Endodermal cell (in vitro differentiated cells): Measurements from ENCODE around the gene SPATA17. TPM values are rescaled to one million over a fixed set of nuclear protein-coding genes. Genes with fewer than 3 reads are reported as not detected.

Experiments
- DNase-seq: peaks from one replicate; pipeline ENCODE4 v3.0.0-alpha.2; 2017
- H3K27ac ChIP-seq: 2 replicates; pipeline ENCODE4 v1.5.1; 2013; ENCODE audit warnings: mild to moderate bottlenecking, low read depth, low read length, moderate library complexity
- H3K27me3 ChIP-seq: 2 replicates; pipeline ENCODE4 v1.6.1; 2013; ENCODE audit warnings: mild to moderate bottlenecking, low read length, moderate library complexity; ENCODE audit not compliant: insufficient read depth, control insufficient read depth, poor library complexity, severe bottlenecking
- H3K36me3 ChIP-seq: 2 replicates; pipeline ENCODE4 v1.7.0; 2013; ENCODE audit warnings: mild to moderate bottlenecking, low read length, moderate library complexity; ENCODE audit not compliant: control insufficient read depth, insufficient read depth
- H3K4me1 ChIP-seq: one replicate; pipeline ENCODE4 v1.7.0; 2013; ENCODE audit warnings: low read length; ENCODE audit not compliant: control insufficient read depth, insufficient read depth
- H3K4me3 ChIP-seq: 2 replicates; pipeline ENCODE4 v1.5.1; 2013; ENCODE audit warnings: mild to moderate bottlenecking, low read length, moderate library complexity
- H3K9ac ChIP-seq: 2 replicates; pipeline ENCODE4 v1.6.1; 2013; ENCODE audit warnings: mild to moderate bottlenecking, low read length, moderate library complexity; ENCODE audit not compliant: poor library complexity, severe bottlenecking; ENCODE audit errors: extremely low read depth
- H3K9me3 ChIP-seq: 2 replicates; pipeline ENCODE4 v1.6.1; 2013; ENCODE audit warnings: mild to moderate bottlenecking, low read length, moderate library complexity; ENCODE audit not compliant: control insufficient read depth
- H3K27ac Mint-ChIP-seq: 2 replicates; pipeline ENCODE4 v1.8.0; 2020; ENCODE audit warnings: mixed read lengths
- H3K27me3 Mint-ChIP-seq: 2 replicates; pipeline ENCODE4 v1.8.0; 2021; ENCODE audit warnings: mild to moderate bottlenecking, mixed read lengths; ENCODE audit not compliant: insufficient read depth
- H3K36me3 Mint-ChIP-seq: 2 replicates; pipeline ENCODE4 v1.8.0; 2020; ENCODE audit warnings: low read depth, mixed read lengths
- H3K4me1 Mint-ChIP-seq: 2 replicates; pipeline ENCODE4 v1.8.0; 2020; ENCODE audit warnings: mixed read lengths
- H3K4me3 Mint-ChIP-seq: 2 replicates; pipeline ENCODE4 v1.8.0; 2020; ENCODE audit warnings: mild to moderate bottlenecking, moderate library complexity, mixed read lengths
- H3K9me3 Mint-ChIP-seq: 2 replicates; pipeline ENCODE4 v1.8.0; 2020; ENCODE audit warnings: mild to moderate bottlenecking, mixed read lengths
- WGBS, 2 experiments: methylation state at CpG; one replicate each; pipeline versions ENCODE4 v1.1.5 to v1.1.7; 2013; ENCODE audit warnings: missing lambda C conversion rate in 2 of 2, mixed read lengths in 1 of 2; ENCODE audit not compliant: insufficient coverage in 1 of 2, insufficient read length in 1 of 2; 5-methylcytosine and 5-hydroxymethylcytosine counted together
- total RNA-seq, 2 donors: library from RNA; stranded (reverse); fragmentation: NEBNext Ultra II Directional in 1 of 2; extraction: Animal tissue kit (Norgen Biotek cat#: 25700) in 1 of 2; gene quantifications; 2 replicates in 1 of 2; 3 replicates in 1 of 2; pipeline ENCODE4 v1.2.1, GENCODE V29; 2021
- TF ChIP-seq, protein P1 (sequence below): fragments of 200-600 bp; sonication (generic); conservative IDR thresholded peaks from 2 replicates; pipeline ENCODE4 v1.5.0; 2021; ENCODE audit warnings: antibody characterized with exemption, mild to moderate bottlenecking

The SPATA17 gene
- total RNA-seq, 2 donors from 2014 or later: 0.93 to 1.6 TPM

DNA sequence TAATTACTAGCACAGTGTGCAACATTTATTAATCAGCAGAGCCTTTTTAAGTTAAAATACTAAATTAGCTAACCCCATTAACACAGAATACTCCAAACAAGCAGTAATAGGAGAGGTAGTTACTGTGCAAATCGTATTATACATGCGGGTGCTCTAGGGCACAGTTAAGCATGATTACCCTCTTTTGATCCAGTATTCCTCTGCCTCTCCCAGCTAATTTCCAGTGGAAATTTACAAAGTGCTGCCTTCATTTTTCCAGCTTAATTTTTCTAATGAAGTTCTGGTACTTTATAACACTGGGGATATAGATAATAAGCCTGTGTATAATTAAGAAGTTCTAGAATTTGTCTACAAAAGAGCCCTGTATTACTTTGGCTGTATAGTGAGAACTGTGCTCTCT, 159.9 kb downstream of the SPATA17 start:
- Histone ChIP-seq H3K27ac (no peak overlapping the region), H3K27me3 (no peaks in the 10 kb centered on the region), H3K9ac (no peak overlapping the region), H3K9me3 (no peaks in the 10 kb centered on the region), H3K4me3 (no peak overlapping the region), H3K4me1 (no peaks in the 10 kb centered on the region), H3K36me3 (no peaks in the 10 kb centered on the region)
- Mint-ChIP-seq H3K9me3 (peaks cover 3% of the 10 kb centered on the region), H3K36me3 (no peaks in the 10 kb centered on the region), H3K27me3 (no peaks in the 10 kb centered on the region), H3K27ac (no peak overlapping the region), H3K4me3 (no peak overlapping the region), H3K4me1 (no peaks in the 10 kb centered on the region)
- TF ChIP-seq, protein P1, sequence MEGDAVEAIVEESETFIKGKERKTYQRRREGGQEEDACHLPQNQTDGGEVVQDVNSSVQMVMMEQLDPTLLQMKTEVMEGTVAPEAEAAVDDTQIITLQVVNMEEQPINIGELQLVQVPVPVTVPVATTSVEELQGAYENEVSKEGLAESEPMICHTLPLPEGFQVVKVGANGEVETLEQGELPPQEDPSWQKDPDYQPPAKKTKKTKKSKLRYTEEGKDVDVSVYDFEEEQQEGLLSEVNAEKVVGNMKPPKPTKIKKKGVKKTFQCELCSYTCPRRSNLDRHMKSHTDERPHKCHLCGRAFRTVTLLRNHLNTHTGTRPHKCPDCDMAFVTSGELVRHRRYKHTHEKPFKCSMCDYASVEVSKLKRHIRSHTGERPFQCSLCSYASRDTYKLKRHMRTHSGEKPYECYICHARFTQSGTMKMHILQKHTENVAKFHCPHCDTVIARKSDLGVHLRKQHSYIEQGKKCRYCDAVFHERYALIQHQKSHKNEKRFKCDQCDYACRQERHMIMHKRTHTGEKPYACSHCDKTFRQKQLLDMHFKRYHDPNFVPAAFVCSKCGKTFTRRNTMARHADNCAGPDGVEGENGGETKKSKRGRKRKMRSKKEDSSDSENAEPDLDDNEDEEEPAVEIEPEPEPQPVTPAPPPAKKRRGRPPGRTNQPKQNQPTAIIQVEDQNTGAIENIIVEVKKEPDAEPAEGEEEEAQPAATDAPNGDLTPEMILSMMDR: no peak
- 90 to 96% methylated on average over 2 of the region's 2 CpGs for WGBS, 2 experiments
- DNase-seq: no peak

DNA sequence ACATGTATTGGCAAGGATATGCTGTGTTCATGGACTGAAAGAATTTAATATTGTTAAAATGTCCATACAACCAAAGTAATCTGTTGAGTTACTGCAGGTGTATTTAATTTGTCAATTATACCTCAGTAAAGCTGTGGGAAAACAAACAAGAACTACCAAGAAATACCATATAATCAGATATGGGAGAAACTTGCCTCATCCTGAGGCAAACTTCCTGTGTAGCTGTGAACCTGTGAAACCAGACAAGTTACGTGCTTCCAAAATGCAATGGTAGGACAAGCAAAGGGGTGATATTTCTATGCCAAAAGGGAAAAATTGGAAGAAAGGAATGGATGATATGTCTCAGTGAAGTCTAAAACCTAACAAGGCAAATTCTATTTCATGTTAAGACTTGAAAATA, 174.6 kb downstream of the SPATA17 start:
- DNase-seq: no peak
- H3K36me3 Mint-ChIP-seq: no peaks in the 10 kb centered on the region
- Histone ChIP-seq H3K27me3 (no peaks in the 10 kb centered on the region), H3K4me1 (no peaks in the 10 kb centered on the region), H3K27ac (no peak overlapping the region), H3K36me3 (no peaks in the 10 kb centered on the region), H3K9me3 (no peaks in the 10 kb centered on the region), H3K9ac (no peak overlapping the region), H3K4me3 (no peak overlapping the region)
- H3K9me3 Mint-ChIP-seq: no peaks in the 10 kb centered on the region
- WGBS, 2 experiments: 80 to 83% methylated on average over 1 of the region's 1 CpG
- no peak overlapping the region for H3K27ac Mint-ChIP-seq
- TF ChIP-seq, protein P1: no peak
- no peak overlapping the region for H3K4me3 Mint-ChIP-seq
- no peaks in the 10 kb centered on the region for H3K27me3 Mint-ChIP-seq
- no peaks in the 10 kb centered on the region for H3K4me1 Mint-ChIP-seq

DNA sequence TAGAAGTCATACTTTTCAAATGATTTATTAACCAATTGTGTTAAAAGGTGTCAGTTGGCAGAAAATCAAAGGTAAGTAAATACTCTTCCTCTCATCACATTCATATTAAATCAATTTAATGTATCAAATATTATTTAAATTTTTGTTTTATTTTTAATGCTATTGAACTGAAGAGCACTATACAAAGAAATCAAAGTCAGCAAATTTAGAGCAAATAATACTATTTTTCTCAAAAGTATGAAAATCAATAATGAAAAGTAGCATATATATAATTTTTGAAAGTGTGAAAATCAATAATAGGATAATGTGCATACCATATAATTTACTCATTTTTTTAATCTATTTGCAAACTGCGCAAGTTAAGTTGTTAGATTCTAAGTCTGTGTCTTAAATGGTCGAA, 181.0 kb downstream of the SPATA17 start:
- DNase-seq: no peak
- Mint-ChIP-seq H3K4me3 (no peak overlapping the region), H3K27me3 (no peaks in the 10 kb centered on the region), H3K27ac (no peak overlapping the region), H3K36me3 (no peaks in the 10 kb centered on the region), H3K9me3 (no peaks in the 10 kb centered on the region), H3K4me1 (no peaks in the 10 kb centered on the region)
- no CpG with 5 or more reads among the region's 2 CpGs for WGBS, 2 experiments
- H3K4me3 ChIP-seq: no peak overlapping the region
- no peaks in the 10 kb centered on the region for H3K4me1 ChIP-seq
- no peaks in the 10 kb centered on the region for H3K36me3 ChIP-seq
- H3K9me3 ChIP-seq: no peaks in the 10 kb centered on the region
- no peak overlapping the region for H3K27ac ChIP-seq
- no peaks in the 10 kb centered on the region for H3K27me3 ChIP-seq
- H3K9ac ChIP-seq: no peak overlapping the region
- TF ChIP-seq, protein P1: no peak
